Sigmoid colon (tissue), 7 donors: ENCODE data around the gene ZNF611. TPM values are rescaled to one million over a fixed set of nuclear protein-coding genes. Genes with fewer than 3 reads are reported as not detected.
"Not testable (repeated sequence)": the region's sequence is repeated elsewhere in the genome, so short reads cannot be mapped to it uniquely, and the experiment has no call there.

Source experiments
- DNase-seq: peaks from one replicate; pipeline ENCODE4 v3.0.0-alpha.2; 2019
- H3K27ac ChIP-seq, 4 donors: fragments of 200-600 bp; sonication (generic); one replicate each; pipeline ENCODE4 v1.5.1; 2016 to 2019; ENCODE audit warnings: mild to moderate bottlenecking in 1 of 4
- H3K27me3 ChIP-seq, 3 donors: fragments of 200-600 bp; sonication (generic); one replicate each; pipeline ENCODE4 v1.5.1; 2019; ENCODE audit warnings: mild to moderate bottlenecking in 1 of 3
- H3K36me3 ChIP-seq, 4 donors: fragments of 200-600 bp; sonication (generic); one replicate each; pipeline ENCODE4 v1.5.1; 2016 to 2019
- H3K4me1 ChIP-seq, 4 donors: fragments of 200-600 bp; sonication (generic); one replicate each; pipeline ENCODE4 v1.5.1; 2017 to 2019
- H3K4me3 ChIP-seq, 4 donors: fragments of 200-600 bp; sonication (generic); one replicate each; pipeline ENCODE4 v1.5.1; 2017 to 2019; ENCODE audit warnings: mild to moderate bottlenecking in 2 of 4, moderate library complexity in 1 of 4
- H3K9me3 ChIP-seq, 4 donors: fragments of 200-600 bp in 3 of 4; sonication (generic) in 3 of 4; one replicate each; pipeline versions ENCODE4 v1.5.1 to v1.6.1; 2013 to 2019
- EP300 ChIP-seq, 4 donors: sonication (generic); formaldehyde crosslinking; IDR thresholded peaks; one replicate each; pipeline ENCODE4 v1.6.1; 2017; ENCODE audit warnings: antibody characterized with exemption in 4 of 4
- POLR2A ChIP-seq, 2 donors: fragments of 450-650 bp; IDR thresholded peaks; one replicate each; pipeline ENCODE4 v1.6.1; 2016; ENCODE audit warnings: antibody characterized with exemption in 2 of 2, mild to moderate bottlenecking in 2 of 2, moderate library complexity in 2 of 2
- POLR2AphosphoS5 ChIP-seq, 4 donors: sonication (generic); formaldehyde crosslinking; IDR thresholded peaks; one replicate each; pipeline ENCODE4 v1.6.1; 2017; ENCODE audit warnings: antibody characterized with exemption in 4 of 4
- WGBS, 2 donors: extraction: QIAGEN DNeasy Blood & Tissue Kit; methylation state at CpG; one replicate each; pipeline ENCODE4 v1.1.7; 2013; 5-methylcytosine and 5-hydroxymethylcytosine counted together
- intact Hi-C: fragments of 100-400 bp; cut with DNase I; formaldehyde crosslinking; loops from one replicate; pipeline ENCODE4 v1.15.1; 2023
- polyA plus RNA-seq, 3 donors: library from polyadenylated mRNA; stranded (reverse); fragments of 200-250 nt; gene quantifications; one replicate each; pipeline ENCODE4 v1.2.3, GENCODE V29; 2013
- total RNA-seq, 4 donors: library from RNA; depleted of rRNA; stranded (reverse); fragments of >200 nt; gene quantifications; one replicate each; pipeline ENCODE4 v1.1.0, GENCODE V29; 2016
- TF ChIP-seq, protein P1 (sequence below), 4 experiments: fragments of 450-650 bp in 3 of 4; fragments of 200-600 bp in 1 of 4; IDR thresholded peaks; one replicate each; pipeline ENCODE4 v1.5.1; 2016 to 2019; ENCODE audit warnings: antibody characterized with exemption in 4 of 4, mild to moderate bottlenecking in 3 of 4, moderate library complexity in 2 of 4
- donor health status: healthy with polysubstance abuse.
- donor health status: Bipolar disorder and iron deficiency.
- donor health status: healthy.

Gene ZNF611
- total and polyA plus RNA-seq, 7 donors: 2.3 to 10.8 (median 7.0) TPM

DNA sequence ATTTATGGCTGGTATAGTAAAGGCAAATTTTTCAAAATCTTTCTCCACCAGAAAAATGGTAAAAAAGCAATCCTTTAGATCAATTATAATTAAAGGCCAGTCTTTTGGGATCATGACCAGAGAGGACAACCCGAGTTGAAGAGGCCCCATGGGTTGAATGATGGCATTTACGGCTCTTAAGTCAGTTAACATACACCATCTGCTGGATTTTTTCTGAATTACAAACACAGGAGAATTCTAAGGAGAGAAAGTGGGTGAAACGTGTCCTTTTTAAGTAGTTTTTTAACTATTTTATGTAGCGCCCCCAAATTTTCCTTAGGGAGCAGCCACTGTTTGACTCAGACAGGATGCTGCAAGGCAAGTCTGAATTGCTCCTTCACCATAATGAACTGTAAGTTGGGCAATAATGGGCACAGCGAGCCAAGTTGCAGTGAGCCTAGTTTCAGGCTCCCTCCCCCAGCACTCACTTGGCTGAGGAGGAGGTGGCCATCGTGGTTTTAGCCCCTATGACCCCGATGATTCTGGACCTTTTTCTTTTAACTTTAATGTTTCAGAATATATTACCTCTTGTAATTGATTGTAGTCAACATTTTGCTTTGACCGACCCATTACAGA, 13.6 kb upstream of the ZNF611 start:
- Histone ChIP-seq H3K4me3 (no peak overlapping the region), H3K36me3 (no peaks in the 10 kb centered on the region), H3K27ac (no peak overlapping the region), H3K4me1 (peaks cover 0 to 5% (median 1%) of the 10 kb centered on the region in 4 donors), H3K9me3 (no peaks in the 10 kb centered on the region), H3K27me3 (no peaks in the 10 kb centered on the region)
- intact Hi-C loops: loop anchor here (5.0 kb wide), 1 partner anchor 501 kb away; no protein-coding TSS in a partner anchor
- DNase-seq: no peak
- TF ChIP-seq EP300 (IDR thresholded peaks at IDR 0.05) (no peak), POLR2A (IDR thresholded peaks at IDR 0.05) (no peak)
- TF ChIP-seq, protein P1, sequence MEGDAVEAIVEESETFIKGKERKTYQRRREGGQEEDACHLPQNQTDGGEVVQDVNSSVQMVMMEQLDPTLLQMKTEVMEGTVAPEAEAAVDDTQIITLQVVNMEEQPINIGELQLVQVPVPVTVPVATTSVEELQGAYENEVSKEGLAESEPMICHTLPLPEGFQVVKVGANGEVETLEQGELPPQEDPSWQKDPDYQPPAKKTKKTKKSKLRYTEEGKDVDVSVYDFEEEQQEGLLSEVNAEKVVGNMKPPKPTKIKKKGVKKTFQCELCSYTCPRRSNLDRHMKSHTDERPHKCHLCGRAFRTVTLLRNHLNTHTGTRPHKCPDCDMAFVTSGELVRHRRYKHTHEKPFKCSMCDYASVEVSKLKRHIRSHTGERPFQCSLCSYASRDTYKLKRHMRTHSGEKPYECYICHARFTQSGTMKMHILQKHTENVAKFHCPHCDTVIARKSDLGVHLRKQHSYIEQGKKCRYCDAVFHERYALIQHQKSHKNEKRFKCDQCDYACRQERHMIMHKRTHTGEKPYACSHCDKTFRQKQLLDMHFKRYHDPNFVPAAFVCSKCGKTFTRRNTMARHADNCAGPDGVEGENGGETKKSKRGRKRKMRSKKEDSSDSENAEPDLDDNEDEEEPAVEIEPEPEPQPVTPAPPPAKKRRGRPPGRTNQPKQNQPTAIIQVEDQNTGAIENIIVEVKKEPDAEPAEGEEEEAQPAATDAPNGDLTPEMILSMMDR (IDR thresholded peaks at IDR 0.05): peak in 3 of 4 experiments; percentile 39 to 41 (median 41)
- 39 to 43% methylated on average over 8 of the region's 8 CpGs for WGBS, 2 donors

DNA sequence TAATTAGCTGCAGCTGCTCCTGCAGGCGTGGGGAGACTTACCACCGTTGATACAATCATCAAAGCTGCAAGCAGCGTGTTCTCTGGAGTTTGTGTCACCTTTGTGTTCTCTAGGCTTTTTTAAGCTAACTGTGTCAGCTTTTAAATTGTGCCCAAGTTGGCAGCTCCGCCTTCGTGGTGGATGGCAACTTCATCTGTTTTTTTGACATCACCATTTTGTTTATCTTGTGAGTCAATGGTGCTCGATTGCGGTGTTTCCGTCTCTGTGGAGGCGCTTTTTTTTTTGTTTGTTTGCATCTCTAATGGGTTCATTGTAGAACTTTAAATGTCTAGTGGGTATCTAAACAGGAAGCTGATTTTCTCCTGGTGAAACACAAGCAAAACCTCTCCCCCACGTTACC, 11.1 kb upstream of the ZNF611 start:
- not testable (repeated sequence) for DNase-seq, H3K4me3 ChIP-seq, H3K9me3 ChIP-seq, H3K36me3 ChIP-seq, H3K27ac ChIP-seq, H3K27me3 ChIP-seq, H3K4me1 ChIP-seq
- intact Hi-C loops: loop anchor here (5.0 kb wide), 1 partner anchor 499 kb away; no protein-coding TSS in a partner anchor
- WGBS, 2 donors: 60 to 67% methylated on average over 10 of the region's 10 CpGs

GRCh38 chr19:52743091-52743490, 8.2 kb upstream of the ZNF611 start:
- intact Hi-C loops: no loop called here
- 92 to 94% methylated on average over 3 of the region's 3 CpGs for WGBS, 2 donors
- no peaks in the 10 kb centered on the region for H3K4me1 ChIP-seq
- TF ChIP-seq POLR2A (IDR thresholded peaks at IDR 0.05) (no peak), EP300 (IDR thresholded peaks at IDR 0.05) (no peak), POLR2AphosphoS5 (IDR thresholded peaks at IDR 0.05) (no peak)
- TF ChIP-seq, protein P1 (IDR thresholded peaks at IDR 0.05): no peak
- peaks cover 0 to 7% (median 0%) of the 10 kb centered on the region in 3 donors for H3K27me3 ChIP-seq
- no peak for DNase-seq
- H3K4me3 ChIP-seq: no peak overlapping the region
- no peaks in the 10 kb centered on the region for H3K9me3 ChIP-seq
- no peak overlapping the region for H3K27ac ChIP-seq
- no peaks in the 10 kb centered on the region for H3K36me3 ChIP-seq

DNA sequence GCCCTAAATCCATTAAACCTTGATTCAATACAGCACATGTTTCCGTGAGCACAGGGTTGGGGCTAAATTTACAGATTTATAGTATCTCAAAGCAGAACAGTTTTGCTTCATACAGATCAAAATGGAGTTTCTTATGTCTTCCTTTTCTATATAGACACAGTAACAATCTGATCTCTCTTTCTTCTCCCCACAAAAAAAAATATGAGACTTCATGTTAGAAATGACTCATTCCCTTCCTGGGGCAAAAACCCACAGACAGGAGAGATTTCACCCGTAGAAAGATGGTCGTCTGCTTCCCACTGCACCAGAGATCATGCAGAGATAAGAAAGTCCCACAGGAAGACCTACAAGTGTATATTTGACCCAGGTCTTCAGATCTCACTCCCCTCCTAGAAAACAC, 7.7 kb upstream of the ZNF611 start:
- no peak for DNase-seq
- H3K36me3 ChIP-seq: no peaks in the 10 kb centered on the region
- WGBS, 2 donors: 42 to 76% methylated on average over 3 of the region's 3 CpGs
- no peaks in the 10 kb centered on the region for H3K9me3 ChIP-seq
- no peaks in the 10 kb centered on the region for H3K4me1 ChIP-seq
- peaks cover 0 to 7% (median 0%) of the 10 kb centered on the region in 3 donors for H3K27me3 ChIP-seq
- H3K27ac ChIP-seq: no peak overlapping the region
- intact Hi-C loops: no loop called here
- no peak overlapping the region for H3K4me3 ChIP-seq
- TF ChIP-seq POLR2A (IDR thresholded peaks at IDR 0.05): no peak
- TF ChIP-seq, protein P1 (IDR thresholded peaks at IDR 0.05): no peak

- Histone ChIP-seq H3K9me3 (no peaks in the 10 kb centered on the region), H3K27me3 (peaks cover 0 to 7% (median 0%) of the 10 kb centered on the region in 3 donors), H3K36me3 (no peaks in the 10 kb centered on the region), H3K4me3 (no peak overlapping the region), H3K27ac (no peak overlapping the region), H3K4me1 (no peaks in the 10 kb centered on the region)
- DNase-seq: no peak
- 75 to 83% methylated on average over 6 of the region's 6 CpGs for WGBS, 2 donors
- intact Hi-C loops: no loop called here
- TF ChIP-seq, protein P1 (IDR thresholded peaks at IDR 0.05): no peak
- TF ChIP-seq EP300 (IDR thresholded peaks at IDR 0.05): no peak
- TF ChIP-seq POLR2AphosphoS5 (IDR thresholded peaks at IDR 0.05): no peak
- no peak for TF ChIP-seq POLR2A (IDR thresholded peaks at IDR 0.05)
Observed at GRCh38 chr19:52741951-52742485, 7.2 kb upstream of the ZNF611 start.

DNA sequence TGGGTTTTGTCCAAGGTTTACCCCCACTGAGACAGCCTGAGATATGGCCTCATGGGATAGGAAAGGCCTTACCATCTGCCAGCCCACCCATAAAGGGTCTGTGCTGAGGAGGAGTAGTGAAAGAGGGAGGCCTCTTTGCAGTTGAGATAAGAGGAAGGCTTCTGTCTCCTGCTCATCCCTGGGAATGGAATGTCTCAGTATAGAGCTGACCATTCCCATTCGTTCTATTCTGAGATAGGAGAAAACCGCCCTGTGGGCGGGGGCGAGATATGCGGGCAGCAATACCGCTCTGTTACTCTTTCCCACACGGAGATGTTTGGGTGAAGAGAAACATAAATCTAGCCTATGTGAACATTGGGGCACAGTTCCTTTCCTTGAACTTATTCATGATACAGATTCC, 6.5 kb upstream of the ZNF611 start:
- H3K4me1 ChIP-seq, H3K9me3 ChIP-seq, intact Hi-C loops, H3K4me3 ChIP-seq, H3K27ac ChIP-seq, H3K27me3 ChIP-seq, DNase-seq, H3K36me3 ChIP-seq: not testable (repeated sequence)
- 82 to 86% methylated on average over 7 of the region's 7 CpGs for WGBS, 2 donors
